Nephron (organoid): Measurements from ENCODE around the gene DIABLO.
"Not testable (repeated sequence)": the region's sequence is repeated elsewhere in the genome, so short reads cannot be mapped to it uniquely, and the experiment has no call there.

Experiments used
- H3K27ac Mint-ChIP-seq, 3 experiments: 2 replicates each; pipeline ENCODE4 v1.8.0; 2020; ENCODE audit warnings: mixed read lengths in 3 of 3, mild to moderate bottlenecking in 2 of 3, moderate library complexity in 1 of 3
- H3K27me3 Mint-ChIP-seq: 2 replicates; pipeline ENCODE4 v1.8.0; 2021; ENCODE audit warnings: low read depth, mild to moderate bottlenecking, moderate library complexity, mixed read lengths
- H3K36me3 Mint-ChIP-seq: 2 replicates; pipeline ENCODE4 v1.8.0; 2020; ENCODE audit warnings: low read depth, mixed read lengths
- H3K4me1 Mint-ChIP-seq: 2 replicates; pipeline ENCODE4 v1.8.0; 2020; ENCODE audit warnings: mixed read lengths
- H3K4me3 Mint-ChIP-seq, 3 experiments: 2 replicates each; pipeline ENCODE4 v1.8.0; 2020; ENCODE audit warnings: mild to moderate bottlenecking in 3 of 3, mixed read lengths in 3 of 3, moderate library complexity in 2 of 3
- H3K9me3 Mint-ChIP-seq: 2 replicates; pipeline ENCODE4 v1.8.0; 2020; ENCODE audit warnings: mixed read lengths
- TF ChIP-seq, protein P1 (sequence below), 3 experiments: fragments of 200-600 bp; sonication (generic); IDR thresholded peaks; one replicate each; pipeline ENCODE4 v1.5.0; 2021; ENCODE audit warnings: antibody characterized with exemption in 3 of 3; ENCODE audit not compliant: unreplicated experiment in 3 of 3

DIABLO gene

DNA sequence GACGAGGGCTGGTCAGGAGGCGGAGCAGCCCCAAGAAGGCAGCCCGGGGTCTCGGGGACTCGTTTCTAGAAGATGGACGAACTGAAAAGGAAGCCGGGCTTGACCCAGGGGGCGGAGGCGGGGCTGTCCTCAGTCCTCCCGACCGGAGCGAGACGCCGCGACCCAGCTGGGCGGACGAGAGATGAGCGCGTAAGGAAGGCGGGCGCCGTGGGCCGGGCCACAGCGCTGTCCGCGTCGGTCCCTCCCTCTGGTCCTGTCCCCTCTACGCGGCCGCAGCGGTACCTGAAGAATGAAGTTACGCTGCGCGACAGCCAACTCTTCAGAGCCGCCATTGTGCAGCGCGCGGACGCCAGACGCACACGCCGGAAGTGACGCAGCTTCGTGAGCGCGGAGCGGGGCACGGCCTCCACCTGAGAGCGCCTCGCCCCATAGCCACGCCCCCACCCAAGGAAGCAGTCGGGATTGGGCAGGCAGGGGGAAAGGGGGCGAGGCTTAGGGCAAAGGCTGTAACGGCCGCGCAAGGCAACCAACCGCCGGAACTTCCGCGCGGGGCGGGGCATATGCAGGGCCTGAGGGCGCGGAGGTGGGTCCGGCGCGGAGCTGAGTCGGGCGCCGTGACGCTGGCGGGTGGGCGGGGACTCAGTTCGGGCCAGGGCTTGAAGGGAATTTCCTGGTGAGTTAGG is at the start of gene DIABLO:
TSS of gene DIABLO (minus strand) at position 370 of the 683 bp plus-strand sequence. CDS start at position 332, 38 bp downstream.
- Mint-ChIP-seq H3K27me3 (no peaks in the 10 kb centered on the region), H3K36me3 (peaks cover 36% of the 10 kb centered on the region), H3K27ac (peak within 1 kb of the TSS; percentile 81 to 93 (median 82)), H3K4me3 (peak within 1 kb of the TSS; percentile 96 to 99 (median 99)), H3K4me1 (peaks cover 19% of the 10 kb centered on the region), H3K9me3 (no peaks in the 10 kb centered on the region)
- TF ChIP-seq, protein P1, sequence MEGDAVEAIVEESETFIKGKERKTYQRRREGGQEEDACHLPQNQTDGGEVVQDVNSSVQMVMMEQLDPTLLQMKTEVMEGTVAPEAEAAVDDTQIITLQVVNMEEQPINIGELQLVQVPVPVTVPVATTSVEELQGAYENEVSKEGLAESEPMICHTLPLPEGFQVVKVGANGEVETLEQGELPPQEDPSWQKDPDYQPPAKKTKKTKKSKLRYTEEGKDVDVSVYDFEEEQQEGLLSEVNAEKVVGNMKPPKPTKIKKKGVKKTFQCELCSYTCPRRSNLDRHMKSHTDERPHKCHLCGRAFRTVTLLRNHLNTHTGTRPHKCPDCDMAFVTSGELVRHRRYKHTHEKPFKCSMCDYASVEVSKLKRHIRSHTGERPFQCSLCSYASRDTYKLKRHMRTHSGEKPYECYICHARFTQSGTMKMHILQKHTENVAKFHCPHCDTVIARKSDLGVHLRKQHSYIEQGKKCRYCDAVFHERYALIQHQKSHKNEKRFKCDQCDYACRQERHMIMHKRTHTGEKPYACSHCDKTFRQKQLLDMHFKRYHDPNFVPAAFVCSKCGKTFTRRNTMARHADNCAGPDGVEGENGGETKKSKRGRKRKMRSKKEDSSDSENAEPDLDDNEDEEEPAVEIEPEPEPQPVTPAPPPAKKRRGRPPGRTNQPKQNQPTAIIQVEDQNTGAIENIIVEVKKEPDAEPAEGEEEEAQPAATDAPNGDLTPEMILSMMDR (IDR thresholded peaks at IDR 0.05; ENCODE audit: unreplicated experiment in 3 of 3) = no peak

DNA sequence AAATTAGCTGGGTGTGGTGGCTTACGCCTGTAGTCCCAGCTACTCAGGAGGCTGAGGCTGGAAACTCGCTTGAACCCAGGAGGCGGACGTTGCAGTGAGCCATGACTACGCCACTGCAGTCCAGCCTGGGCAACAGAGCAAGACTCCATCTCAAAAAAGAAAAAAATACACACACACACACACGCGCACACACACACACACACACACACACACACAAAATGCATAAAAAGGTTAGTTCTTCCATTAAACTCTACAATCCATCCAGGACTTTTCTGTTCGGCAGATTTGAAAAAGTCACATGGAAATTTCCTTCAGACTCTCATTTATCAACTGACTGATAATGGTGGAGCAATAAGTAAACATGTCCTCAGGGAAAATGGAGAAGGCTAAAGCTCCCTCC is 49.6 kb upstream of the DIABLO start:
- no peak overlapping the region for H3K4me3 Mint-ChIP-seq
- no peak overlapping the region for H3K27ac Mint-ChIP-seq
- no peaks in the 10 kb centered on the region for H3K9me3 Mint-ChIP-seq
- TF ChIP-seq, protein P1 (IDR thresholded peaks at IDR 0.05; ENCODE audit: unreplicated experiment in 3 of 3) = no peak
- H3K4me1 Mint-ChIP-seq = peaks cover 5% of the 10 kb centered on the region
- no peaks in the 10 kb centered on the region for H3K27me3 Mint-ChIP-seq
- H3K36me3 Mint-ChIP-seq = peaks cover 19% of the 10 kb centered on the region

DNA sequence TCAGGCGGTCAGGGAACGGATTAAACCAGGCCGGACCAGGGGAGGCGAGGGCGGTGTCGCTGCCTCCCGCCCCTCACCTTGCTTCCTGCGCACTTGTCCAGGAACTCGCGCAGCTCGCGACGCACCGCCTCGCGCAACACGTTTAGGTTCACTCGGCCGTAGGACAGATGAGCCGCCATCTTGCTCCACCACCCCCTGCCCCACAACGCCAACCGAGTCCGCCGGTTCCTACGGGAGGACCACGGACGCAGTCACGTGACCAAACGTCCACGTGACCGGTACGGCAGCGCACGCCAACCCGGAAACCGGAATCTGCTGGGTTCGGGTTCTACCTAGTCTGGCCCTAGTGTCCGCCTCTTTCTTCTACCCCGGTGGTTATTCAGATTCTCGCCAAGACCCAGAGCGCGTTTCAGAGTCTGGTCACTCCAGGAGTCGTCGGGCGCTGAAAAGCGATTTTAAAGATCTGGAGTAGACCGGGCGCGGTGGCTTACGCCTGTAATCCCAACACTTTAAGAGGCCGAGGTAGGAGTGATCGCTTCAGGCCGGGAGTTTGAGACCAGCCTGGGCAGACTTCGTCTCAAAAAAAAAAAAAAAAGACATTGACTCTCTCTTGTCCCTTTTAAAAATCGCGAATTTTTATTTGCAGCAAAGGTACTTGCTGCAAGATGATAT is 40.5 kb upstream of the DIABLO start, which contains the start of gene VPS33A:
TSS of gene VPS33A (minus strand) at position 265 of the 672 bp plus-strand sequence. CDS start at position 179, 86 bp downstream.
- H3K36me3 Mint-ChIP-seq = peaks cover 17% of the 10 kb centered on the region
- peak within 1 kb of the TSS; percentile 88 to 97 (median 96) for H3K27ac Mint-ChIP-seq
- no peaks in the 10 kb centered on the region for H3K9me3 Mint-ChIP-seq
- H3K27me3 Mint-ChIP-seq = peaks cover 3% of the 10 kb centered on the region
- H3K4me3 Mint-ChIP-seq = peak within 1 kb of the TSS; percentile 96 to 98 (median 97)
- H3K4me1 Mint-ChIP-seq = peaks cover 9% of the 10 kb centered on the region
- TF ChIP-seq, protein P1 (IDR thresholded peaks at IDR 0.05; ENCODE audit: unreplicated experiment in 3 of 3) = no peak

DNA sequence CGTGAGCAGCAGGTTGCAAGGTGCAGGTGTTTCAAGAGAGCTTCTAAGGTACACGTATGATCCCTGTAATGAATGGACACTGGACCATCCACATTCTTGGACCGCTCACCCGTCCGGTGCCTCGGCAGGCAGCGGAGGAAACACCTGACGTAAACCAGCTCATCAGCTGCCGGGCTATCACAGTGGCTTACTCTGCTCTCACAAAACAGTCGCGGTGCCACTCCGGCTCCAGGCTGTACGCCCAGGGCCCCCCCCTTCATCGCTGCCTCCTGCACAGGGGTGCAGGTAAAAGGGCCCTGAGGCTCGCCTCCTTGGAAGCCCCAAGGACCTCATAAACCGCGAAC is 40.0 kb upstream of the DIABLO start:
- Mint-ChIP-seq H3K4me3 (peak overlapping the region; percentile 96 to 98 (median 97)), H3K4me1 (peaks cover 9% of the 10 kb centered on the region), H3K27me3 (peaks cover 3% of the 10 kb centered on the region), H3K9me3 (no peaks in the 10 kb centered on the region), H3K36me3 (peaks cover 22% of the 10 kb centered on the region), H3K27ac (peak overlapping the region; percentile 88 to 97 (median 96))
- TF ChIP-seq, protein P1 (IDR thresholded peaks at IDR 0.05; ENCODE audit: unreplicated experiment in 3 of 3) = no peak

DNA sequence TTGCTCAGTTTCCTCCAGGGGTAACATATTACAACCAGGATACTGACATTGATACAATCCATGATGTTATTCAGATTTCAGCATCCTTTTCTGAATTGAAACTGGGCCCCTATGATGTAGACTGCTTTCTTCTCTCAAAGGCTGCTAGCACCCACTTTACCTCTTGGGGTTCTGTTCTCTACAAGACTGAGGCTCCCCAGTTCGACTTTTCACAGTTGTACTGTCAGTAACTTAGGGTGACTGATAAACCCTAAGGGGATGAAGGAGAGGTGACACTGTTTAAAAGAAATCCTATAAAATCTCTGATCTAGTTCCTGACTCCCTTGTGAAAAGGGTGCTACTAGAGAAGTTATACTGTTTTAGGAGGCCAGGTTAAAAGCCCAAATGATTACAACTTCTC is 39.6 kb upstream of the DIABLO start:
- peaks cover 9% of the 10 kb centered on the region for H3K4me1 Mint-ChIP-seq
- no peaks in the 10 kb centered on the region for H3K9me3 Mint-ChIP-seq
- H3K27ac Mint-ChIP-seq = peak overlapping the region; percentile 88 to 97 (median 96)
- H3K27me3 Mint-ChIP-seq = peaks cover 3% of the 10 kb centered on the region
- H3K36me3 Mint-ChIP-seq = peaks cover 24% of the 10 kb centered on the region
- TF ChIP-seq, protein P1 (IDR thresholded peaks at IDR 0.05; ENCODE audit: unreplicated experiment in 3 of 3) = no peak
- peak overlapping the region; percentile 96 to 98 (median 97) for H3K4me3 Mint-ChIP-seq

DNA sequence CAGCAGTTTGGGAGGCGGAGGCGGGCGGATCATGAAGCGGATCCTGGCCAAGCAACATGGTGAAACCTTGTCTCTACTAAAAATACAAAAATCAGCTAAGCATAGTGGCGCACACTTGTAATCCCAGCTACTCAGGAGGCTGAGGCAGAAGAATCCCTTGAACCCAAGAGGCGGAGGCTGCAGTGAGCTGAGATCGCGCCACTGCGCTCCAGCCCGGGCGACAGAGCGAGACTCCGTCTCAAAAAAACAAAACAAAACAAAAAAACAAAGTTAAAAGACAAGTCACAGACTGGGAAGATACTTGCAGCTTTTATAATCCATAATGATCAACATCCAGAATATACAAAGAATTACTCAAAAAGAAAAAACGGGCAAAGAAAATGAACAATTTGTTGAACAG is 34.9 kb upstream of the DIABLO start:
- H3K4me1 Mint-ChIP-seq, H3K4me3 Mint-ChIP-seq, H3K27ac Mint-ChIP-seq, H3K27me3 Mint-ChIP-seq, H3K9me3 Mint-ChIP-seq: not testable (repeated sequence)
- H3K36me3 Mint-ChIP-seq = peaks cover 56% of the 10 kb centered on the region

DNA sequence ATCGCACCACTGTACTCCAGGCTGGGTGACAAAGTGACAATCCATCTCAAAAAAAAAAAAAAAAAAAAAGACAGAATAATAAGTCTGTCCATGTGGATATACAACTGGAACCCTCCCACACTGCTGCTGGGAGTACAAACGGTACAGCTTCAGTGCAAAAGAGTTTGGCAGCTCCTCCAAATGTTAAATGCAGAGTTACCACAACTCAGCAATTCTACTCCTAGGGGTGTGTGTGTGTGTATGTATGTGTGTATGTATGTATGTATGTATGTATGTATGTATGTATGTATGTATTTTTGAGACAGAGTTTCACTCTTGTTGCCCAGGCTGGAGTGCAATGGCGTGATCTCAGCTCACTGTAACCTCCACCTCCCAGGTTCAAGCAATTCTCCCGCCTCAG is 33.1 kb upstream of the DIABLO start:
- not testable (repeated sequence) for H3K9me3 Mint-ChIP-seq, H3K27ac Mint-ChIP-seq, H3K4me3 Mint-ChIP-seq, H3K27me3 Mint-ChIP-seq, H3K4me1 Mint-ChIP-seq
- peaks cover 59% of the 10 kb centered on the region for H3K36me3 Mint-ChIP-seq

DNA sequence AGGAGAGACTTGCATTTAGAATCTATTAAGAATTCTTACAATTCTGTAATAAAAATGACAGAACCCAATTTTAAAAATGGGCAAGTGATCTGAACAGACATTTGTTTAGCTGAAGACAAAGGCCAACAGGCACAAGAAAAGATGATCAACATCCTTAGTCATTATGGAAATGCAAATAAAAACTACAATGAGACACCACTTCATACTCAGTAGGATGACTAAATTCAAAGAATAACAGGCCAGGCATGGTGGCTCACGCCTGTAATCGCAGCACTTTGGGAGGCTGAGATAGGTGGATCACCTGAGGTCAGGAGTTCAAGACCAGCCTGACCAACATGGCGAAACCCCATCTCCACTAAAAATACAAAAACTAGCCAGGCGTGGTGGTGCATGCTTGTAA is 32.6 kb upstream of the DIABLO start:
- peaks cover 56% of the 10 kb centered on the region for H3K36me3 Mint-ChIP-seq
- not testable (repeated sequence) for H3K4me3 Mint-ChIP-seq, H3K4me1 Mint-ChIP-seq, H3K27ac Mint-ChIP-seq, H3K9me3 Mint-ChIP-seq, H3K27me3 Mint-ChIP-seq
